BJ (cell line): Measurements from ENCODE around the gene ATP2B1. TPM values are rescaled to one million over a fixed set of nuclear protein-coding genes. Genes with fewer than 3 reads are reported as not detected.

Experiments used
- CTCF ChIA-PET: fragments of 350-600 bp; formaldehyde crosslinking; extraction: SDS; loops from one replicate; lab custom pipeline; 2021; ENCODE audit warnings: antibody characterized with exemption, inconsistent platforms; lab: Yijun Ruan, JAX
- POLR2A ChIA-PET: fragments of 300-600 bp; sonication (Branson Sonifier 250); formaldehyde crosslinking; extraction: SDS; loops from one replicate; lab custom pipeline; 2021; ENCODE audit warnings: antibody characterized with exemption; lab: Charles Lee
- DNase-seq: peaks from one replicate; pipeline ENCODE4 v3.0.0-alpha.2; 2011; ENCODE audit warnings: low read depth
- H3K27me3 ChIP-seq: 2 replicates; pipeline ENCODE4 v1.6.0; 2011; ENCODE audit warnings: low read length; ENCODE audit not compliant: control insufficient read depth, insufficient read depth
- H3K36me3 ChIP-seq: 2 replicates; pipeline ENCODE4 v1.5.1; 2011; ENCODE audit warnings: low read length; ENCODE audit not compliant: control insufficient read depth, insufficient read depth
- H3K4me3 ChIP-seq: 2 replicates; pipeline ENCODE4 v1.5.1; 2011; ENCODE audit warnings: low read depth, mild to moderate bottlenecking, control low read depth, low read length
- CTCF ChIP-seq: IDR thresholded peaks from 2 replicates; pipeline ENCODE4 v1.5.1; 2011; ENCODE audit warnings: low read depth, mild to moderate bottlenecking, control low read depth, inconsistent platforms, low read length, moderate library complexity; ENCODE audit not compliant: insufficient read depth
- polyA plus RNA-seq: library from polyadenylated mRNA; depleted of rRNA; stranded (reverse); fragments of >200 nt; gene quantifications from 2 replicates; pipeline ENCODE4 v1.2.3, GENCODE V29; 2011

Gene ATP2B1
- polyA plus RNA-seq, 1 experiment, result 12.8 TPM

DNA sequence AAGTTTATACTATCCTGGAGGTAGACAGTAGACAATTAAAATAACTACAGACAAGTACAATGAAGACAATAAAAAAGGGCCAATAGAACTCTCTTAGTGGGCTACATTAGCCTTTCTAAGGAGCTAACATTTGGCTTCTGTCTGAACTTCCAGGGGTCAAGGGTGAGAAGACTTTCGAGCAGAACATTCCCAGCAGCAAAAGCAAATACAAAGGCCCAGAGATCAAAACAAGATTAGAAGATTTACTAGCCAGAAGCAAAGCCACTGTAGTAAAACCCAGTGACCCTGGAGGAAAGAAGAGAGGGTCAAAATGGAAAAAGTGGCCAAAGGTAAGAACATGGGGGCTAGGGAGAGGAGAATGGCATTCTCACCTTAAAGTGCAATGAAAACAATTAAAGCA, 63.2 kb downstream of the ATP2B1 start:
- Histone ChIP-seq H3K36me3 (0 out of 2 replicates have a peak, but pooled peaks cover 4% of the 10 kb centered on the region), H3K27me3 (no peaks in the 10 kb centered on the region), H3K4me3 (no peak overlapping the region)
- no peak for DNase-seq
- CTCF ChIA-PET, result no interaction called here
- no peak for TF ChIP-seq CTCF
- POLR2A ChIA-PET, result no interaction called here

GRCh38 chr12:89642959-89643358, 65.7 kb downstream of the ATP2B1 start:
- Histone ChIP-seq H3K36me3 (no peaks in the 10 kb centered on the region), H3K27me3 (no peaks in the 10 kb centered on the region), H3K4me3 (no peak overlapping the region)
- no peak for DNase-seq
- no peak for TF ChIP-seq CTCF
- ChIA-PET POLR2A (no interaction called here), CTCF (no interaction called here)

GRCh38 chr12:89636776-89637160, 71.9 kb downstream of the ATP2B1 start:
- no peak for TF ChIP-seq CTCF
- DNase-seq, result no peak
- POLR2A ChIA-PET, result no interaction called here
- Histone ChIP-seq H3K36me3 (no peaks in the 10 kb centered on the region), H3K27me3 (no peaks in the 10 kb centered on the region), H3K4me3 (no peak overlapping the region)
- CTCF ChIA-PET, result interaction anchor here (1.0 to 1.4 kb wide), 2 partner anchors 17 to 58 kb away, joined by 4 to 6 read pairs; no protein-coding TSS in a partner anchor

DNA sequence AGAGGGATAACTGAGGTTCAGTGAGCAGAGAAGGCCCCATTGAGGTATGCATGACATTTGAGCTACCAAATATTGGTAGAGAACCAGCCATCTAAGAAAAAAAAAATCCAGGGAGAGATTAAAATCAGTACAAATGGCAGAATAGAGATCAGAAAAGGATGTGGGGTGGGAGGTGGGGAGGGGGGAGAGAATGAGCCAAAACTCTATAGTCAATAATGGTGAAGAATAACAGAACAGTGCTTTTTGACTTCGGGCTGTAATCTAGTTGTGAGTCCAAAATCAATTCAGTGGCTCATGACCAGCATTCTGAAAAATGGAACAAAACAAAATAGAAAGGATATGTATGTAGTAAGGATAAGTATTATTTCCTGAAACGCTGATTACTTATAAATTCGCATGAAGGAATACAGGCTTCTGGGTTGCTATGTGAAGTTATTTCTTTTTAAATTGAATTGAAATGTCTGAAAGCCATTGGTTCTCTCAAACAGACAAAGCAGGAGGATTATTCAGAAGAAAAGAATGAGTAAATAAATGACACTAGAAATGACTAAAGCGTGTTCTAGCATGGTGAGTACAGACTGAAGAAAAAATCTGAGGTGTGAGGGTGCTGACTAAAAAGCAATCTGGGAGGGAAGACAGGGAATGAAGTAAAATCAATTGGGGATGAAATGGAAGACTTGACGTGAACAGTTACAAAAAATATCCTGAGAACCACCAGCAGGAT, 72.4 kb downstream of the ATP2B1 start:
- DNase-seq, result peak; percentile 15
- Histone ChIP-seq H3K4me3 (no peak overlapping the region), H3K36me3 (no peaks in the 10 kb centered on the region), H3K27me3 (no peaks in the 10 kb centered on the region)
- ChIA-PET CTCF (no interaction called here), POLR2A (no interaction called here)
- TF ChIP-seq CTCF, result no peak

GRCh38 chr12:89634508-89634907, 74.1 kb downstream of the ATP2B1 start:
- CTCF ChIA-PET, result no interaction called here
- no peak for TF ChIP-seq CTCF
- POLR2A ChIA-PET, result no interaction called here
- Histone ChIP-seq H3K36me3 (no peaks in the 10 kb centered on the region), H3K27me3 (no peaks in the 10 kb centered on the region), H3K4me3 (no peak overlapping the region)
- no peak for DNase-seq
